AG09319 (cell line): ENCODE measurements around the gene CCL4L2.
"Not testable (repeated sequence)": the region's sequence is repeated elsewhere in the genome, so short reads cannot be mapped to it uniquely, and the experiment has no call there.

Experiments used
- DNase-seq: peaks from one replicate; pipeline ENCODE4 v3.0.0-alpha.2; 2010; ENCODE audit warnings: low read depth; ENCODE audit errors: extremely low read depth
- CTCF ChIP-seq: IDR thresholded peaks from 2 replicates; pipeline ENCODE4 v1.5.1; 2011; ENCODE audit warnings: low read depth, mild to moderate bottlenecking, inconsistent platforms, low read length, moderate library complexity

CCL4L2 gene

GRCh38 chr17:36210439-36211211 is at the start of gene CCL4L2:
TSS of gene CCL4L2 (plus strand) at chr17:36211063.
- DNase-seq = not testable (repeated sequence)

DNA sequence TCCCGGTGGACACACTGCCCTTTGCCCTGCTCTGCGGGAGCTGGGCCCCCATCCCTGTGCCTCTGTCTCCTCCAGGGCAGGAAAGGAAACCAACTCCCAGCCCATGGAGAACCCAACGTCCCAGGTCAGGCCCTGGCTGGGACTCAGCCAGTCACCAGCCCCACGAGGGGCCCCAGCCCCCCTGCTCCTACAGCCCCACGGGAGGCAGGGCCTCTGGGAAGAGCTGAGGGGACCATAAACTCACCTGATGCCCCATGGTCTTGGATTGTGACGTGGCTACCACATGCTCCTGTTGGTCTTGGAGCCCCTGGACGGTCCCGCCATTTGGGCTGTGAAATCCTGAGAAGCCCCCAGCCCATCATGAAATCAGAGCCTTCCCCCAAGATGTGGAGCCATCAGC is 42.0 kb upstream of the CCL4L2 start:
- DNase-seq = not testable (repeated sequence)

- not testable (repeated sequence) for DNase-seq
These were observed 34.3 kb upstream of the CCL4L2 start, which contains the start of gene TBC1D3B for GRCh38 chr17:36176536-36176935. TSS of gene TBC1D3B (minus strand) at chr17:36176636. CDS start at chr17:36175050, 1,586 bp downstream.

DNA sequence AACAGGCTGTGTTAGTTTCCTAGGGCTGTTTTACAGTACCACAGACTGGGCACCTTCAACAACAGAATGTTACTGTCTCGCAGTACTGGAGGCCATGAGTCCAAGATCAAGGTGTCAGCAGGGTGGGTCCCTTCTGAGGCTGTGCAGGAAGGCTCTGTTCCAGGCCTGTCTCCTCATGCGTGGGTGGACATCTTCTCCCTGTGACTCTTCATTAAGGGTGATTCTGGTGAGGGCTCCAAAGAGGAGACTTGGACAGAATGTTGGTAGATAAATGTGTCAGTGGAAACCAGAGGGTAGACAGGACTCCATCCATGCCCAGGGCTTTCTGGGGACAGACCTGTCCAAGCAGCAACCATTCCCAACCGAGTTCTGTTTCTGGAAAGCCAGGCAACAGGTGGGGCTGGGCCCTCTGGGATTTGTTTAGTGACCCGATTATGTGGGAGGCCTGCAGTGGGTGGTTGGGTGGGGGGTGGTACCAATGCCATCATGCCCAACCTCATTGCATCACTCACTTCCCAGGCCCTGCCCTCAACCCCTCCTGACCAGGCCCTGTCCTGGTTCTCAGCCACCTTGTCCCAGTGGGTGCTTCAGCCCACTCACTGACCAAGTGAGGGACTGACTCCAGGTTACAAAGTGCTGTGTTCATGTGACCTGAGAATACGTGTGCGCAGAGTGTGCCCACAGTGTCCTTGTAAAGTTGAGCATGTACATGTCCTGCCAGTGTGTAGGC is 29.3 kb upstream of the CCL4L2 start:
- DNase-seq = not testable (repeated sequence)

DNA sequence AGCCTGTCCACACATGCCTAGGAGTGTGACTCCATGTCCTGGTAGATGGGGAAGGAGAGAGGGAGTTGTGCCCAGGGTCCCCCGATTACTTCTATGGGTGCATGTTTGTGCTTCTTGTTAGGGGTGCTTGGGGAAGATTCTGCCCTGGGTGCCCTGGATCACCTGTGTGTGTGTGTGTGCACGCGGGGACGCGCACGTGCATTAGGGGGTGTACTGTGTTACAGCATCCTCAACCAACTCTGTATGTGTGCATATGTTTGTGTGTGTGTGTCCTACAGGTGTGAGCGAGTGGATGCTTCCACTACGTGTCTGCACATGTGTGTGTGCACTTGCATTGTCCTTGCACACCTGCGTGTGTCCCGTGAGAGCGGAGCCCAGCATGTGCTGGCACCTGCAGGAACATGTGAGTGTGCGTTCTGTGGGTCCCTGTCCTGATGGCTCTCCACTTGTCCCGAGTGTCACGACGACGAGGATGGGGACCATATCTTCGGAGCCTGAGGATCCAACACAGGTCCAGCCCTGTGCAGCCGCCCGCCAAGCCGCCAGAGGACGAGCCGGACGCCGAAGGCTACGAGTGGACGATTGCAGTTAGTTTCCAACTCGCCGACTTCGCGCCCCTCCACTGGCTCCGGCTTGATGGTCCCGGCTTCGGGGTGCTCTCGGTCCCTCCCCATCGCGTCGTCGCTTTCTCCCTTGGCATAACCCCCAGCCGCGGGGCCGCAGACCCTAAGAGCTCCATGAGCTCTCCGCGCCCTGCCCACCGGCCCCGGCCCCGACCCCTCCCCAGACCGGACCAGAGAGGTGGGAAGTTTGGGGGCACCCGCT is 28.5 kb upstream of the CCL4L2 start:
- no peak for DNase-seq
- TF ChIP-seq CTCF = no peak; the same call in 1 of the 2 replicates

GRCh38 chr17:36183001-36183971 is 27.6 kb upstream of the CCL4L2 start:
- no peak; the same call in 1 of the 2 replicates for TF ChIP-seq CTCF
- peak; percentile 18 for DNase-seq

DNA sequence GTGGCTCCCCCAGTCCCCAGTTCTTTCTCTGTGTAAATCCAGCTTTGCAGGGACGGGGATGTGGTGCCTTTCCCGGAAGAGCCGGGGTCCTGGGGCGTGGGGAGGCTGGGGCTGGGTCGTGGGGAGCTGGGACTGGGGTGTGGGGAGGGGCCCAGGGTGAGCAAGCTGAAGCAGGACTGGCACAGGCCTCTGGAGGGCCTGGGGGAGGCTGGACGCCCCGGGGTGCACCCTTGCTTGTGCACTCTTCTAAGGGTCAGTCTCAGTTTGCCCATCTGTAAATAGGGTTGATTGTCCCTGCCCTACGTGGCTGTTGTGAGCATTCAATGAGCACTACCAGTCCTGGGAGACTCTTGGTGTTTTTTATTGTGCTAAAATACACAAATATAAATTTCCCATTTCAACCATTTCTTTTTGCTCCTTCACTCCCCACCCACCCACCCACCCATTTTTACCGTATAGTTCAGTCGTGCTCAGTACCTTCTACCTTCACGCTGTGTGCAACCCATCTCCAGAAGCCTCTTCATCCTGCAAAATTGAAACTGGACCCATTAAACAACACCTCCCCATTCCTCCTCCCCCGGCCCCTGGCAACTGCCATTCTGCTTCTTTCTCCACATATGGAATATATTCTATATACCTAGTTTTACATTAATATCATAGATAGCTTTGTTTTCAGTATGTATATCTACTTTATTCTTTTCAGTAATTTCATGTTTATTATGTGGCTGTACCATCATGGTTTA is 26.7 kb upstream of the CCL4L2 start:
- TF ChIP-seq CTCF = no peak
- DNase-seq = no peak

DNA sequence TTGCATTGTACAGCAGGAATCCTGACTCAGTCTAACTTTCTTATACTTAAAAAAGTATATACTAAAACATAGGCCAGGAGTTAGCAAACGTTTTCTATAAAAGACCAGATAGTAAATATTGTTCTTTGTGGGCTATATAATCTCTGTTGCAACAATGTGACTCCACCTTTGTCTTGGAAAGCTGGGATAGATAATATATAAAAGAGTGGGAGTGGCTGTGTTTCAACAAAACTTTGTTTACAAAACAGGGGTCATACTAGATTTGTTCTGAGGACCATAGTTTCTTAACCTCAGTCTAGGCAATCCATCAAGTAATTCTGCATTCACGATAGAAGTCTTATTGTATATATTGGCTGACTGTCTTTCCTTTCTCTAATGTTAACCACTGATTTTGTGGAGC is 25.4 kb upstream of the CCL4L2 start:
- no peak for TF ChIP-seq CTCF
- no peak for DNase-seq

DNA sequence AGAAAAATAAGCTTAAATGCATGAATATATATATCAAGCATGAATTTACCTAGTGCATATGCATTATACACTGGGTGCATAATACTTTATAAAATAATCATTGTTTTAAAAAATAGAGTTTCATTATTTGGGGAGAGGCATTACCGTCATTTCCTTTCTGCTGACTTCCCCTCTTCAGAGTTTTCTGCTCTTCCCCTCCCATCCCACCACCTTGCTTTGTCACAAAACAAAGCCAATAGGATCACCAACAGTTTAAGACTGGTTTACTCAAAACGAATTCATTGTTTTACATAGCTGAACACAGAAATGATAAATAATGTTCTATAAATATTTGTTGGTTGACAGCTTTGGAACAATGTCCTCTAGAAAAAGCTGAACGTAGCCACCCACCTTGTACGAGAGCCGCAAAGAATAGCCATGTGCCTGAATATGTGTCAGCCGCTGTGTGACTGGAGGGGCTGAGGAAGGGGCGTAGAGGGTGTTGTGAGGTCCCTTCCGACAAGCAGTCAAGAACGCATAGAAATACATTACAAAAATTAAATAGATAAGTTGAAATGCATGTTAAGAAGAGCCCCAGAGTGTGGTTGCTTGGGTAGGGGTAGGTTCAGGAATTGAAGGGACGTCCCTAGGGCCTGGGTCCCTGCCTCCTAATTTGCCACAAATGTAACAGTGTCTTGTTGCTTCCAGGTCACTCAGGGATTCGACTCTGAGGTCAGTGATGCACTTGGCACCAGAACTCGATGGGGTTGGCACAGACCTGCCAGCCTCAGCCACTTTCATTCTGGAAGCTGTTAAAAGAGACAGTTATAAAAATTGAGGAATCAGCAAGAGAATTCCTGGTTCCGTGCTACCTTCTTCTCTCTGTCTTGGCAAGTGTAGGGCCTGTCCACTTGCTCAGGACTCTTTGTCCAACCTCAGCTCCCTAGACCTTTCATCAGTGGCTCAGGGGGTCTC is 23.8 kb upstream of the CCL4L2 start:
- not testable (repeated sequence) for DNase-seq

DNA sequence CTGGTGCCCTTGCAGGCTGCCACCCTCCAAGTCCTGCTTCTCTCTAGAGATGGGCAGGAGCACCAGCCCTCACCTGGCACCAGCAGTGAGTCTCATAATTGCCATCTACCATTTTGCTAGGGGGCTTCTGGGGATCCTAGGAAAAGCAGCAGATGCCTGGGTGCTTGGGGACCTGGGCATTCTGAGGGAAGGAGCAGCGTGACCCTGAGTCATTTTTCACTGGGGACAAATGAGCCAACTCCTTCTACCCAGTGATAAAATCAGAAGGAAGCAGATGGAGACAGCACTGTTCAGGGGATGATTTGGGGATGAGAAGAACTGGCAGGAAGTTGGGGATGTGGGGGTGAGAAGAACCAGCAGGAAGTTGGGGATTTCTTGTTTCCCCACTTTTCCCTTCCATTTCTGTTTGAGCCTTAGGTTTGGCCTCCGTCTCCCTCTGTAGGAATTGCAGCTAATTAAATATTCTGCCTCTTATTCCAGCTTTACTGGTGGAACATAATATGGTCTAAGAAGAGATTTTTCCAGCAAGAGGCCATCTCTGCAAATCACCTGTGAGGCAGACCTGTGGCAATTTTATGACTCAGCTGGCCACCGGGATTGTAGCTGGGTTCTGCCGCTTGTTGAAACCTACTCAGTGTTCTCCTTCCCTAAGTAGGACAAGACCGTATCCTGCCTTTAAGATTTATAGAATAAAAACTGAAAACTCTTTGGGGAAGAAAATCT is 22.8 kb upstream of the CCL4L2 start:
- not testable (repeated sequence) for DNase-seq
